Subcutaneous abdominal adipose tissue (tissue), 5 donors: ENCODE measurements around the gene ANKRD33B.
"Not testable (repeated sequence)": the region's sequence is repeated elsewhere in the genome, so short reads cannot be mapped to it uniquely, and the experiment has no call there.

Experiments
- H3K27ac ChIP-seq: one replicate; pipeline ENCODE4 v1.7.0; 2013; ENCODE audit warnings: low read depth, mild to moderate bottlenecking, inconsistent platforms, low read length, moderate library complexity
- H3K27me3 ChIP-seq, 5 donors: one replicate each; pipeline ENCODE4 v1.7.0; 2013; ENCODE audit warnings: low read length in 5 of 5, inconsistent platforms in 1 of 5; ENCODE audit not compliant: control insufficient read depth in 5 of 5, insufficient read depth in 4 of 5
- H3K36me3 ChIP-seq, 5 donors: one replicate each; pipeline ENCODE4 v1.7.0; 2013; ENCODE audit warnings: low read length in 5 of 5; ENCODE audit not compliant: control insufficient read depth in 5 of 5, insufficient read depth in 5 of 5
- H3K4me1 ChIP-seq, 5 donors: one replicate each; pipeline ENCODE4 v1.7.0; 2013; ENCODE audit warnings: low read length in 5 of 5, mild to moderate bottlenecking in 3 of 5, moderate library complexity in 1 of 5; ENCODE audit not compliant: control insufficient read depth in 5 of 5, insufficient read depth in 5 of 5
- H3K4me3 ChIP-seq, 5 donors: one replicate each; pipeline ENCODE4 v1.7.0; 2013; ENCODE audit warnings: low read length in 5 of 5, low read depth in 1 of 5
- H3K9ac ChIP-seq, 5 donors: one replicate each; pipeline ENCODE4 v1.7.0; 2013; ENCODE audit warnings: low read length in 5 of 5, mild to moderate bottlenecking in 4 of 5, moderate library complexity in 3 of 5
- H3K9me3 ChIP-seq, 5 donors: one replicate each; pipeline ENCODE4 v1.7.0; 2013; ENCODE audit warnings: low read length in 5 of 5; ENCODE audit not compliant: control insufficient read depth in 5 of 5
- donor health status: healthy.
- donor health status: healthy.
- donor health status: healthy.
- donor health status: healthy.
- donor health status: healthy.

Gene ANKRD33B

GRCh38 chr5:10563945-10564837 lies at the start of gene ANKRD33B:
TSS of gene ANKRD33B (plus strand) at chr5:10564070. CDS start at chr5:10564468, 398 bp downstream.
- H3K4me1 ChIP-seq, result peaks cover 4 to 58% (median 52%) of the 10 kb centered on the region in 5 donors
- H3K4me3 ChIP-seq, result peak within 1 kb of the TSS; percentile 55 to 85 (median 70)
- peak within 1 kb of the TSS in 3 of 5 donors; percentile 66 to 72 (median 72) for H3K9ac ChIP-seq
- no peaks in the 10 kb centered on the region for H3K9me3 ChIP-seq
- no peaks in the 10 kb centered on the region for H3K36me3 ChIP-seq
- H3K27ac ChIP-seq, result peak within 1 kb of the TSS; percentile 37
- peaks cover 0 to 20% (median 7%) of the 10 kb centered on the region in 5 donors for H3K27me3 ChIP-seq

- H3K4me3 ChIP-seq, H3K9me3 ChIP-seq, H3K27me3 ChIP-seq, H3K27ac ChIP-seq, H3K9ac ChIP-seq, H3K36me3 ChIP-seq: not testable (repeated sequence)
- peaks cover 0 to 10% (median 5%) of the 10 kb centered on the region in 5 donors for H3K4me1 ChIP-seq
Observed at GRCh38 chr5:10514572-10514971, 49.3 kb upstream of the ANKRD33B start.

- H3K27ac ChIP-seq, result no peak overlapping the region
- no peaks in the 10 kb centered on the region for H3K36me3 ChIP-seq
- peaks cover 0 to 10% (median 5%) of the 10 kb centered on the region in 5 donors for H3K4me1 ChIP-seq
- no peaks in the 10 kb centered on the region for H3K27me3 ChIP-seq
- H3K9me3 ChIP-seq, result no peaks in the 10 kb centered on the region
- no peak overlapping the region for H3K9ac ChIP-seq
- no peak overlapping the region for H3K4me3 ChIP-seq
Observed at GRCh38 chr5:10515492-10515891, 48.4 kb upstream of the ANKRD33B start.

GRCh38 chr5:10518347-10518746 lies 45.5 kb upstream of the ANKRD33B start:
- Histone ChIP-seq H3K4me1 (peaks cover 0 to 10% (median 5%) of the 10 kb centered on the region in 5 donors), H3K27ac (no peak overlapping the region), H3K9me3 (peaks cover 2 to 6% (median 4%) of the 10 kb centered on the region in 5 donors), H3K4me3 (no peak overlapping the region), H3K36me3 (no peaks in the 10 kb centered on the region), H3K27me3 (no peaks in the 10 kb centered on the region), H3K9ac (no peak overlapping the region)

- H3K9me3 ChIP-seq, result peaks cover 2 to 6% (median 4%) of the 10 kb centered on the region in 5 donors
- no peaks in the 10 kb centered on the region for H3K36me3 ChIP-seq
- no peak overlapping the region for H3K4me3 ChIP-seq
- H3K9ac ChIP-seq, result no peak overlapping the region
- no peak overlapping the region for H3K27ac ChIP-seq
- H3K27me3 ChIP-seq, result no peaks in the 10 kb centered on the region
- H3K4me1 ChIP-seq, result peaks cover 0 to 14% (median 0%) of the 10 kb centered on the region in 5 donors
Observed at GRCh38 chr5:10519729-10520128, 44.1 kb upstream of the ANKRD33B start.

- Histone ChIP-seq H3K4me3 (no peak overlapping the region), H3K27me3 (no peaks in the 10 kb centered on the region), H3K36me3 (no peaks in the 10 kb centered on the region), H3K9me3 (peaks cover 2 to 6% (median 4%) of the 10 kb centered on the region in 5 donors), H3K9ac (no peak overlapping the region), H3K27ac (no peak overlapping the region), H3K4me1 (peaks cover 0 to 20% (median 0%) of the 10 kb centered on the region in 5 donors)
Observed at GRCh38 chr5:10520706-10521105, 43.2 kb upstream of the ANKRD33B start.

GRCh38 chr5:10521466-10522223 lies 42.2 kb upstream of the ANKRD33B start:
- Histone ChIP-seq H3K4me1 (peaks cover 0 to 20% (median 0%) of the 10 kb centered on the region in 5 donors), H3K9ac (no peak overlapping the region), H3K27me3 (no peaks in the 10 kb centered on the region), H3K9me3 (peaks cover 2 to 6% (median 4%) of the 10 kb centered on the region in 5 donors), H3K4me3 (no peak overlapping the region), H3K27ac (no peak overlapping the region), H3K36me3 (no peaks in the 10 kb centered on the region)

GRCh38 chr5:10522224-10522611 lies 41.7 kb upstream of the ANKRD33B start:
- H3K27ac ChIP-seq, result no peak overlapping the region
- no peak overlapping the region for H3K4me3 ChIP-seq
- peaks cover 2 to 6% (median 4%) of the 10 kb centered on the region in 5 donors for H3K9me3 ChIP-seq
- no peaks in the 10 kb centered on the region for H3K36me3 ChIP-seq
- no peak overlapping the region for H3K9ac ChIP-seq
- peaks cover 0 to 20% (median 0%) of the 10 kb centered on the region in 5 donors for H3K4me1 ChIP-seq
- H3K27me3 ChIP-seq, result no peaks in the 10 kb centered on the region

GRCh38 chr5:10524376-10525123 lies 39.3 kb upstream of the ANKRD33B start:
- peaks cover 2 to 6% (median 4%) of the 10 kb centered on the region in 5 donors for H3K9me3 ChIP-seq
- no peak overlapping the region for H3K27ac ChIP-seq
- peaks cover 0 to 15% (median 6%) of the 10 kb centered on the region in 5 donors for H3K4me1 ChIP-seq
- peaks cover 0 to 3% (median 0%) of the 10 kb centered on the region in 5 donors for H3K27me3 ChIP-seq
- no peaks in the 10 kb centered on the region for H3K36me3 ChIP-seq
- no peak overlapping the region for H3K9ac ChIP-seq
- no peak overlapping the region for H3K4me3 ChIP-seq
